GM19463 (cell line): Measurements from ENCODE around the gene PARPBP.
"Not testable (repeated sequence)": the region's sequence is repeated elsewhere in the genome, so short reads cannot be mapped to it uniquely, and the experiment has no call there.

Source experiments
- ATAC-seq: cut with Tn5 transposase; IDR thresholded peaks from one replicate; pipeline ENCODE4 v1.9.1; 2021; ENCODE audit warnings: mild to moderate bottlenecking, moderate library complexity; ENCODE audit not compliant: unreplicated experiment

The PARPBP gene

DNA sequence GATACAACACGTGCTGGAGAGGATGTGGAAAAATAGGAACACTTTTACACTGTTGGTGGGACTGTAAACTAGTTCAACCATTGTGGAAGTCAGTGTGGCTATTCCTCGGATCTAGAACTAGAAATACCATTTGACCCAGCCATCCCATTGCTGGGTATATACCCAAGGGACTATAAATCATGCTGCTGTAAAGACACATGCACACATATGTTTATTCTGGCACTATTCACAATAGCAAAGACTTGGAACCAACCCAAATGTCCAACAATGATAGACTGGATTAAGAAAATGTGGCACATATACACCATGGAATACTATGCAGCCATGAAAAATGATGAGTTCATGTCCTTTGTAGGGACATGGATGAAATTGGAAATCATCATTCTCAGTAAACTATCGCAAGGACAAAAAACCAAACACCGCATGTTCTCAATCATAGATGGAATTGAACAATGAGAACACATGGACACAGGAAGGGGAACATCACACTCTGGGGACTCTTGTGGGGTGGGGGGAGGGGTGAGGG lies 27.1 kb downstream of the PARPBP start:
- not testable (repeated sequence) for ATAC-seq

GRCh38 chr12:102155206-102155605 lies 35.2 kb downstream of the PARPBP start:
- not testable (repeated sequence) for ATAC-seq

DNA sequence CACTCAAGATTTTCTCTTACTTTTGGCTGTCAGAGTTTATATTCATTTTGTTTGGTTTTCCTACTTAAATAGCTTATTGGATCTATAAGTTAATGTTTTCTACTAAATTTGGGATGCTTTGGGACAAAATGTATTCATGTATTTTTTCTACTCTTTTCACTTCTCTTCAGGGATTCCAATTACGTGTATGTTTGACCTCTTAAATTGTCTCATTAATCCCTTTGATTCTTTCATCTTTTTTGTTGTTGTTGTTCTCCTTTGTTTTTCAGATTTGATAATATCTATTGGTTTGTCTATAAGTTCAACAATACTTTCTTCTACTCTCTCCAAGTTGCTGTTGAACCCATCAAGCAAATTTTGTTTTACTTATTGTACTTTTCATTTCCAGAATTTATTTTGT lies 43.4 kb downstream of the PARPBP start:
- no peak for ATAC-seq

- ATAC-seq: no peak
Observed at GRCh38 chr12:102167821-102168604, 48.0 kb downstream of the PARPBP start.

DNA sequence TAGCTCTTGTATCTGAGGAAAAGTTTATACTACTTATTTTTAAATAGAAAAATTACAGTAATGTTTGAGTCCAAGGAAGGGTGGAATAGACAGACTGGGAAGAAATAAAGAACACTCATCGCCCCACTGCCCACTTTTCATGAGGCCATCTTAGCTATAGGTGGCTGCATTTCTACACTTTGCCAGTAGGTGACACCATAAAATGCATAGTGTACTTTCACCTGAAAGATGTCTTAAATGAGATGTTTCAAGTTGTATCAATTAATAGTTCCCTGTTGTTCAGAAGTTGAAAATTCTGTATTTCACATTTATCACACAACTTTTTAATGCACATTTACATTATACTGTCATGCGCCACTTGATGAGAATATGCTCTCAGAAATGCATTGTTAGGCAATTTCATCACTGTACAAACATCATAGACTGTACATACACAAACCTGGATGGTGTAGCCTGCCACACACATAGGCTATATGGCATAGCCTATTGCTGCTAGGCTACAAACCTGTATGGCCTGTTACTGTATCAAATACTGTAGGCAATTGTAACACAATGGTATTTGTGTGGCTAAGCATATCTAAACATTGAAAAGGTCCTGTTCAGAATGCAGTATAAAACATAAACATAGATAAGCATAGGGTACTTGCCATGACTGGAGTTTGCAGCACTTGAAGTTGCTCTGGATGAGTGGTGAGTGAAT lies 50.1 kb downstream of the PARPBP start:
- peak; percentile 59 for ATAC-seq

GRCh38 chr12:102171951-102172350 lies 52.0 kb downstream of the PARPBP start:
- ATAC-seq: no peak

DNA sequence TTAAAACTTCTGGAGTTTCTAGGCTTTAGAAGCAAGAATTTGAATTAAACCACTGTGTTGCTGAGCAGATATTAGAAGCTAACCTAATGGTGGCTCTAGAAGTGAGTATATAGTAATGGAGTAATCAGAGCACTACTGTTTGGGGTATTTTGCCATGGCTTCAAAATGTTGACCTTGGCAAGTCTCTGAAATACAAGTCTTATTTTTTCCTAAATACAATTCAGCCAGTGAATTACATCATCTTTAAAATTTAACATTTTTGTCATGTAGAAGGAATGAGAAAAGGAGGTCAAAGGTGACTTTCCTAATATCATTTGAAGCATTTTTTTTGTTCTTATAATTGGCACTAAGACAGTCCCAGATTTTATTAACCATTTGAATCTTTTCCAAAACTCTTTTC lies 52.5 kb downstream of the PARPBP start:
- no peak for ATAC-seq

GRCh38 chr12:102174117-102174516 lies 54.1 kb downstream of the PARPBP start:
- no peak for ATAC-seq

GRCh38 chr12:102174761-102175160 lies 54.8 kb downstream of the PARPBP start:
- no peak for ATAC-seq

DNA sequence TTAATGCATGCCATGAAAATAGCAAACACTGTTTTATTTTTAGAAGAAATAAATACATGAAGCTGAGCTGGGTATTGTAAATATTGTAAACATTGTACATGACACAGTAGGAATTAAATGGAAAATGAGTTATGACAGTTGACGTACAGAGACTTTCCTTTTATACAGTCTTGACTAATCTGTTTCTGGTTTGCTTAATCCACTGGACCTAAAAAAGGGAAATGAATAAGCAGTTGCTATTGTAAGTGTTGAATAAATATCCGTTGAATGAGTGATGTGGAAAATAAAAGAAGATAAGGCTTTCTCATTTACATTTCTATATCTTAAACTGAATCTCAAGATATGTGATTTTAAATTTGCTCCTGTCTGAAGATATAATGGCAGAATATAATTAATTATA lies 62.7 kb downstream of the PARPBP start:
- no peak for ATAC-seq

- ATAC-seq: no peak
Observed at GRCh38 chr12:102195826-102196225, 75.8 kb downstream of the PARPBP start.

GRCh38 chr12:102197789-102198188 lies 77.8 kb downstream of the PARPBP start, which contains the start of gene PMCH:
Gene PMCH, minus strand, starts transcription at chr12:102197833. Its CDS starts 63 bp downstream, at chr12:102197770.
- peak; percentile 69 for ATAC-seq

- ATAC-seq: no peak
Observed at GRCh38 chr12:102201436-102202061, 81.6 kb downstream of the PARPBP start.

GRCh38 chr12:102202556-102202955 lies 82.6 kb downstream of the PARPBP start:
- no peak for ATAC-seq

- ATAC-seq: no peak
Observed at GRCh38 chr12:102204025-102204424, 84.0 kb downstream of the PARPBP start.

GRCh38 chr12:102215992-102216691 lies 96.2 kb downstream of the PARPBP start:
- ATAC-seq: no peak

GRCh38 chr12:102220736-102221135 lies 100.8 kb downstream of the PARPBP start:
- ATAC-seq: no peak

- ATAC-seq: no peak
Observed at GRCh38 chr12:102227954-102228353, 108.0 kb downstream of the PARPBP start.

GRCh38 chr12:102232036-102232435 lies 112.1 kb downstream of the PARPBP start:
- ATAC-seq: no peak

DNA sequence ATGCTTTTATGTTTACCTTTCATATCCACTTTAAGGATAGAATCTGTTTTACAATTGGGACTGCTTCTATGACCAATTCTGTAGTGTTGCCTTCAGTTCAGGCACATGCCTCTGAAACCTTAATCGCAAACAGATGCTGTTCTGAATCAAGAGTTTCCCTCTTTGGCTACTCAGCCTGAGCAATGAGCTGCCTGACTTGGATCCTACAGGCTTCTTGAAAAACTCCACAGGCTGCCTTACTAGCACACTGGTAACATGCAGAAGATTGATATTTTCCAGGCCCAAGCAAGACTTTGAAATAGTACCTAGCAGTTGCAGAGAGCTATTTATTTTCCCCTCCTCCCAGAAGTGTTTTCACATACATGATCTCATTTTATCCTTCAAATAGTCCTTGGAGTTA lies 112.5 kb downstream of the PARPBP start:
- no peak for ATAC-seq

GRCh38 chr12:102234599-102234998 lies 114.6 kb downstream of the PARPBP start:
- no peak for ATAC-seq
